SH-SY5Y (cell line): ENCODE measurements around the gene BANF2.

ENCODE experiments used
- GATA2 ChIP-seq: IDR thresholded peaks from 2 replicates; pipeline ENCODE4 v1.6.1; 2011; ENCODE audit warnings: mild to moderate bottlenecking, low read depth, low read length
- GATA3 ChIP-seq: IDR thresholded peaks from 2 replicates; pipeline ENCODE4 v1.6.1; 2011; ENCODE audit warnings: low read depth, mild to moderate bottlenecking, low read length, moderate library complexity

DNA sequence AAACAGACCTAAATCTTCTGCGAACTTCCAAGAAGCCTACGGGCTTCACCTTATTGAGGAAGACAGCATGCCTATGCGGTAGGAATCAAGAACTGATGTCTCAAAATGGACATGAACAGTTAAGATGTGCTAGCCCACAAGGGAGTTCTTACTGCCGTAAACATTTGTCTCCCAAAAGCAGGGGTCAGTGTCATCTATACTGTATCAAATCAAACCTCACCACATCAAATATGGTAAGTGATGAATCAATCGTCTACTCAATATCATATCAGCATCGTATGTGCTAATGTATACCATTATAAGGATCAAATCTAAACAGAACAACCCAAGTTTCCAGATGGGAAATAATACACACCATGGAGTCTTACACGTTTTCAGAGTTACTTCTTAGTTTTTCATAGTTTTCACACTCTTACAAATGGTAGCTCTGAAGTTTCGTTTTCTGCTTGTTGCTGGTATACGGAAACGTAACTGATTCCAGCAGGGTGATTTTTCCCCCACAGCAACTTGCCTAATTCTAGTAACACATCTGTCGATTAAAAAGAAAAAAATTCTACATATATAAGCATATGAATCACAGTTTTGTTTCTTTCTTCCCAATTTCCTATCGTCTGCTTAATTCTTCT, 30.3 kb upstream of the BANF2 start:
- TF ChIP-seq GATA3 (no peak), GATA2 (no peak)
